GM13976 (cell line): ENCODE measurements around the gene FARSB.
A peak's percentile ranks its signal among the peaks of the same experiment; 100 is the strongest.
"Not testable (repeated sequence)": the region's sequence is repeated elsewhere in the genome, so short reads cannot be mapped to it uniquely, and the experiment has no call there.

ENCODE experiments used
- DNase-seq: peaks from one replicate; pipeline ENCODE4 v3.0.0; 2012; ENCODE audit warnings: low spot score
- CTCF ChIP-seq: IDR thresholded peaks from 2 replicates; pipeline ENCODE4 v1.5.1; 2012; ENCODE audit warnings: borderline replicate concordance, mild to moderate bottlenecking; ENCODE audit not compliant: insufficient read depth; ENCODE audit errors: extremely low read depth, missing control alignments, control extremely low read depth
- in situ Hi-C: fragments of 300-500 bp; cut with MboI; formaldehyde crosslinking; loops from one replicate; pipeline ENCODE4 v1.12.0; 2022; ENCODE audit warnings: low sequenced_read_pairs, mixed read lengths, inconsistent platforms; ENCODE audit not compliant: unreplicated experiment

Gene FARSB

GRCh38 chr2:222603501-222603900 is 52.4 kb downstream of the FARSB start:
- no peak for TF ChIP-seq CTCF
- in situ Hi-C loops, result no loop called here

GRCh38 chr2:222598611-222599010 is 57.3 kb downstream of the FARSB start:
- DNase-seq, result no peak
- TF ChIP-seq CTCF, result no peak
- in situ Hi-C loops, result no loop called here

More at GRCh38 chr2:222603501-222603900, 52.4 kb downstream of the FARSB start:
- DNase-seq, result no peak

GRCh38 chr2:222595581-222595980 is 60.3 kb downstream of the FARSB start:
- TF ChIP-seq CTCF, result no peak
- in situ Hi-C loops, result no loop called here
- DNase-seq, result no peak

- in situ Hi-C loops, result no loop called here
- DNase-seq, result no peak
- TF ChIP-seq CTCF, result no peak
Observed at GRCh38 chr2:222594679-222595078, 61.2 kb downstream of the FARSB start.

GRCh38 chr2:222592176-222592575 is 63.7 kb downstream of the FARSB start:
- no peak for TF ChIP-seq CTCF
- DNase-seq, result no peak
- in situ Hi-C loops, result no loop called here

- no peak for TF ChIP-seq CTCF
- in situ Hi-C loops, result no loop called here
- DNase-seq, result no peak
Observed at GRCh38 chr2:222591661-222592060, 64.2 kb downstream of the FARSB start.

- DNase-seq, in situ Hi-C loops: not testable (repeated sequence)
Observed at GRCh38 chr2:222584589-222584988, 71.3 kb downstream of the FARSB start.

- TF ChIP-seq CTCF, result peak; percentile 15
- no peak for DNase-seq
- in situ Hi-C loops, result no loop called here
Observed at GRCh38 chr2:222582928-222583327, 73.0 kb downstream of the FARSB start.
